Activated CD8-positive, alpha-beta T cell treated with anti-CD3 and anti-CD28 coated beads for 36 hours (primary cell): ENCODE data around the gene WDR41. TPM values are rescaled to one million over a fixed set of nuclear protein-coding genes. Genes with fewer than 3 reads are reported as not detected.

Source experiments
- ATAC-seq: fragments of 200-7000 bp; cut with Tn5 transposase; one replicate; pipeline ENCODE4 v1.10.0; 2021; ENCODE audit warnings: mild to moderate bottlenecking, moderate library complexity
- CTCF ChIA-PET: fragments of 350-600 bp; sonication (Branson Sonifier 250); formaldehyde crosslinking; loops from one replicate; lab custom pipeline; 2021; ENCODE audit warnings: antibody characterized with exemption; lab: Charles Lee
- POLR2A ChIA-PET: fragments of 350-600 bp; sonication (Branson Sonifier 250); formaldehyde crosslinking; loops from one replicate; lab custom pipeline; 2021; ENCODE audit warnings: antibody characterized with exemption; lab: Charles Lee
- DNase-seq: peaks from one replicate; pipeline ENCODE4 v3.0.0-alpha.2; 2020
- H3K27ac Mint-ChIP-seq: one replicate; pipeline ENCODE4 v1.8.0; 2021; ENCODE audit warnings: mild to moderate bottlenecking, mixed read lengths
- H3K27me3 Mint-ChIP-seq: one replicate; pipeline ENCODE4 v1.8.0; 2021; ENCODE audit warnings: mixed read lengths
- H3K36me3 Mint-ChIP-seq: one replicate; pipeline ENCODE4 v1.8.0; 2021; ENCODE audit warnings: low read depth, mixed read lengths
- H3K4me1 Mint-ChIP-seq: one replicate; pipeline ENCODE4 v1.8.0; 2021; ENCODE audit warnings: low read depth, mixed read lengths
- H3K4me3 Mint-ChIP-seq: one replicate; pipeline ENCODE4 v1.8.0; 2021; ENCODE audit warnings: mild to moderate bottlenecking, moderate library complexity, mixed read lengths
- H3K9me3 Mint-ChIP-seq: one replicate; pipeline ENCODE4 v1.8.0; 2021; ENCODE audit warnings: mixed read lengths
- CTCF ChIP-seq: fragments of 200-600 bp; IDR thresholded peaks from one replicate; pipeline ENCODE4 v1.8.0; 2022; ENCODE audit warnings: antibody characterized with exemption, mild to moderate bottlenecking
- intact Hi-C: fragments of 100-400 bp; cut with micrococcal nuclease; formaldehyde crosslinking; loops from one replicate; pipeline ENCODE4 v1.10.0; 2022
- total RNA-seq, 2 experiments: library from RNA; stranded (reverse); gene quantifications; one replicate each; pipeline ENCODE4 v1.2.3, GENCODE V29; 2021

WDR41 gene
- total RNA-seq, 2 experiments from 2014 or later = 24.3 to 27.4 TPM

DNA sequence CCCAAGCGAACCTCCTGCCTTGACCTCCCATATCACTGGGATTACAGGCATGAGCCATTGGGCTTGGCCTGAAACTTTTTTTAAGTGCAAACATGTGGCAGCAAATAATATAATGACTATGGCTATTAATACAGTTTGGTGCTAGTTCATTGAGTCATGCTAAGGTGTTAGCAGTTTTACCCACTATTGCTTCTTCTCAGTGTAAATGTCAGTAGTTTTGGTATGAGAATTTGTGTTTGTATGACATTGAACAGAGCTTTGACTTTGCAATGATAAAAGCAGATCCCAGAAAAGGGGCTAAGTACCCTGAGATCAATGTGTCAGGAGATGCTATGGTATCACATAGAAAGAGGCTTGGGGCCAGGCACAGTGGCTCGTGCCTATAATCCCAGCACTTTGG lies 67.2 kb downstream of the WDR41 start:
- TF ChIP-seq CTCF = no peak
- Mint-ChIP-seq H3K36me3 (peaks cover 3% of the 10 kb centered on the region), H3K9me3 (no peaks in the 10 kb centered on the region), H3K4me1 (peaks cover 3% of the 10 kb centered on the region), H3K4me3 (no peak overlapping the region), H3K27ac (no peak overlapping the region), H3K27me3 (no peaks in the 10 kb centered on the region)
- POLR2A ChIA-PET = no interaction called here
- peak; percentile 39 for ATAC-seq
- intact Hi-C loops = no loop called here
- no peak for DNase-seq
- CTCF ChIA-PET = no interaction called here

DNA sequence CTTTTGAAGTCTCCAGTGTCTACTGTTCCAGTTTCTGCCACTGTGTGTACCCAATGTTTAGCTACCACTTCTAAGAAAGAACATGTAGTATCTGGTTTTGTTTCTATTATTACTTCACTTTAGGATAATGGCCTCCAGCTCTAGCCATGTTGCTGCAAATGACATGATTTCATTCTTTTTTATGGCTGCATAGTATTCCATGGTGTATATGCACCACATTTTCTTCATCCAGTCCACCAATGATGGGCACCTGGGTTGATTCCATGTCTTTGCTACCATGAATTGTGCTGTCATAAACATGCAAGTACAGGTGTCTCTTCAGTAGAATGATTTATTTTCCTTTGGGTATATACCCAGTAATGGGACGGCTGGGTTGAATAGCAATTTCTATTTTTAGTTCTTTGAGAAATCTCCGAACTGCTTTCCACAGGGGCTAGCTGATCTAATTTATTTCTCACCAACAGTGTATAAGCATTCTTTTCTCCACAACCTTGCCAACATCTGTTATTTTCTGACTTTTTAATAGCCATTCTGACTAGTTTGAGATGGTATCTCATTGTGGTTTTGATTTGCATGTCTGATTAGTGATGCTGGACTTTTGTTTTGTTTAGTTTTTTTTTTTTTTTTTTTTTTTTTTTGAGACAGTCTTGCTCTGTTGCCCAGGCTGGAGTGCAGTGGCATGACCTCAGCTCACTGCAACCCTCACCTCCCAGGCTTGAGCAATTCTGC lies 68.9 kb downstream of the WDR41 start:
- CTCF ChIA-PET = interaction anchor here (0.8 to 1.0 kb wide), 2 partner anchors 69 kb away, joined by 3 read pairs; no protein-coding TSS in a partner anchor
- H3K36me3 Mint-ChIP-seq = peaks cover 3% of the 10 kb centered on the region
- no peak for TF ChIP-seq CTCF

DNA sequence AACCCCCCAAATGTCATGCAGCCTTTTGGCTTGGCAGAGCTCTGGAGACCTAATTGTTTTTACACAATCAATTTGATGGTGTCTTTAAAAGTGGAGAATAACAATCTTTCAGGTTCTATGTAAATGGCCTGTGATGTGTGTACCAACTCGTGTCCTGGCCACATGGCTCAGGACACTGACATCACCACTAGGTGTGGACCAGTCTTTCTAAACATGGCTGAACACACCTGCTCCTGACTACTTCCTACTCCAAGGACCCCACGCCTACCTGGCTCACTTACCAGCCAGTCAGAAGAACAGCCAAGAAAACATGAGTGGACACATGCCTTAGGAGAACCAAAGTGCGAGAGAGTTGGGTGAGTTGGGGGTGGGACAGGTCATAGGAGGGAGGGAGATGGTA lies 71.2 kb downstream of the WDR41 start:
- TF ChIP-seq CTCF = no peak
- no peak for DNase-seq
- ATAC-seq = no peak
- Mint-ChIP-seq H3K27me3 (peaks cover under 1% of the 10 kb centered on the region), H3K27ac (no peak overlapping the region), H3K36me3 (peaks cover 3% of the 10 kb centered on the region), H3K9me3 (no peaks in the 10 kb centered on the region), H3K4me3 (no peak overlapping the region), H3K4me1 (peaks cover 3% of the 10 kb centered on the region)
- ChIA-PET CTCF (no interaction called here), POLR2A (no interaction called here)
- intact Hi-C loops = no loop called here

More for the DNA sequence above, 68.9 kb downstream of the WDR41 start:
- Mint-ChIP-seq H3K4me1 (peaks cover 3% of the 10 kb centered on the region), H3K27ac (no peak overlapping the region), H3K27me3 (no peaks in the 10 kb centered on the region), H3K9me3 (no peaks in the 10 kb centered on the region), H3K4me3 (no peak overlapping the region)
- POLR2A ChIA-PET = no interaction called here
- DNase-seq = no peak
- ATAC-seq = no peak
- intact Hi-C loops = no loop called here

GRCh38 chr5:77419644-77420582 lies 72.2 kb downstream of the WDR41 start:
- no peak for TF ChIP-seq CTCF
- ATAC-seq (no peak), DNase-seq (no peak)
- peaks cover 3% of the 10 kb centered on the region for H3K36me3 Mint-ChIP-seq
- ChIA-PET POLR2A (no interaction called here), CTCF (interaction anchor here (1.2 to 1.4 kb wide), 2 partner anchors 8 to 17 kb away, joined by 3 to 4 read pairs; no protein-coding TSS in a partner anchor)
- no peak overlapping the region for H3K4me3 Mint-ChIP-seq
- peaks cover 2% of the 10 kb centered on the region for H3K27me3 Mint-ChIP-seq
- no peak overlapping the region for H3K27ac Mint-ChIP-seq
- H3K9me3 Mint-ChIP-seq = no peaks in the 10 kb centered on the region
- intact Hi-C loops = no loop called here
- H3K4me1 Mint-ChIP-seq = peaks cover under 1% of the 10 kb centered on the region
